HEK293T (cell line): ENCODE results near the gene ABCA4.

Source experiments
- ARNT ChIP-seq: fragments of 450-650 bp; IDR thresholded peaks from 2 replicates; pipeline ENCODE4 v1.6.1; 2017; ENCODE audit warnings: mild to moderate bottlenecking
- BHLHE40 ChIP-seq: fragments of 450-650 bp; IDR thresholded peaks from 2 replicates; pipeline ENCODE4 v1.6.1; 2016; ENCODE audit warnings: mild to moderate bottlenecking, moderate library complexity, borderline replicate concordance
- CTBP1 ChIP-seq: fragments of 450-650 bp; IDR thresholded peaks from 2 replicates; pipeline ENCODE4 v1.6.1; 2016; ENCODE audit warnings: borderline replicate concordance
- ELF4 ChIP-seq: fragments of 450-650 bp; IDR thresholded peaks from 2 replicates; pipeline ENCODE4 v1.6.1; 2017; ENCODE audit warnings: antibody characterized with exemption
- FOXK2 ChIP-seq: fragments of 450-650 bp; IDR thresholded peaks from 2 replicates; pipeline ENCODE4 v1.6.1; 2016; ENCODE audit warnings: mild to moderate bottlenecking
- FOXM1 ChIP-seq: fragments of 450-650 bp; IDR thresholded peaks from 2 replicates; pipeline ENCODE4 v1.6.1; 2017; ENCODE audit warnings: mild to moderate bottlenecking, borderline replicate concordance
- HDGF ChIP-seq: fragments of 450-650 bp; IDR thresholded peaks from 2 replicates; pipeline ENCODE4 v1.6.1; 2017; ENCODE audit warnings: antibody characterized with exemption, borderline replicate concordance
- NFRKB ChIP-seq: fragments of 450-650 bp; IDR thresholded peaks from 2 replicates; pipeline ENCODE4 v1.6.1; 2016; ENCODE audit warnings: mild to moderate bottlenecking, moderate library complexity
- PKNOX1 ChIP-seq: fragments of 450-650 bp; IDR thresholded peaks from 2 replicates; pipeline ENCODE4 v1.6.1; 2016
- SP1 ChIP-seq: fragments of 450-650 bp; IDR thresholded peaks from 2 replicates; pipeline ENCODE4 v1.6.1; 2017
- SUZ12 ChIP-seq: fragments of 450-650 bp; IDR thresholded peaks from 2 replicates; pipeline ENCODE4 v1.6.1; 2016; ENCODE audit warnings: mild to moderate bottlenecking
- TARDBP ChIP-seq: fragments of 450-650 bp; IDR thresholded peaks from 2 replicates; pipeline ENCODE4 v1.6.1; 2016
- ZNF384 ChIP-seq: fragments of 450-650 bp; IDR thresholded peaks from 2 replicates; pipeline ENCODE4 v1.6.1; 2016

GRCh38 chr1:93961443-93961842 is 159.5 kb downstream of the ABCA4 start:
- TF ChIP-seq PKNOX1: no peak
- no peak for TF ChIP-seq ELF4
- no peak for TF ChIP-seq NFRKB
- no peak for TF ChIP-seq ZNF384
- TF ChIP-seq CTBP1: no peak
- TF ChIP-seq BHLHE40: no peak
- TF ChIP-seq SP1: no peak
- no peak for TF ChIP-seq SUZ12
- TF ChIP-seq FOXM1: no peak
- TF ChIP-seq ARNT: no peak
- TF ChIP-seq HDGF: no peak
- TF ChIP-seq FOXK2: no peak
- TF ChIP-seq TARDBP: no peak
